Heart left ventricle (tissue), 13 donors: ENCODE results near the gene CFAP54.

Experiments used
- POLR2A ChIP-seq, 2 donors: fragments of 450-650 bp; IDR thresholded peaks; one replicate each; pipeline ENCODE4 v1.6.1; 2017; ENCODE audit warnings: antibody characterized with exemption in 2 of 2, mild to moderate bottlenecking in 2 of 2, moderate library complexity in 2 of 2
- TF ChIP-seq, protein P1 (sequence below), 12 donors: fragments of 200-600 bp; sonication (generic) in 4 of 12; IDR thresholded peaks; one replicate each; pipeline versions ENCODE4 v1.5.0 to v1.8.0; 2018 to 2022; ENCODE audit warnings: antibody characterized with exemption in 12 of 12, mild to moderate bottlenecking in 5 of 12
- donor health status: ischemic (EF 13 %, LVEDD 7.1; RV severe dilation, severe dysfunction).
- donor health status: DM: no; HTN: yes; CAD: no.
- donor health status: DM: no; HTN: no; CAD: no.
- donor health status: ischemic (EF 25% LVEDD 6.9; RV normal size, moderate dysfunction).
- donor health status: ischemic (EF 25% LVEDD 5.7; RV mildly dilated, moderate dysfunction).
- donor health status: ischemic (EF 35%, LVEDD 5.7; RV mildly dilated, moderate dysfunction).
- donor health status: nonischemic (EF 11% LVEDD 7.7; RV severe dilation, severe dysfunction).
- donor health status: DM: yes; HTN: yes; CAD: no.
- donor health status: PGD.
- donor health status: ischemic (EF 29% LVEDD 5.4; RV normal size, mild dysfunction).
- donor health status: nonischemic (EF 23%, LVEDD 6.1; RV moderate dilation, normal function).

DNA sequence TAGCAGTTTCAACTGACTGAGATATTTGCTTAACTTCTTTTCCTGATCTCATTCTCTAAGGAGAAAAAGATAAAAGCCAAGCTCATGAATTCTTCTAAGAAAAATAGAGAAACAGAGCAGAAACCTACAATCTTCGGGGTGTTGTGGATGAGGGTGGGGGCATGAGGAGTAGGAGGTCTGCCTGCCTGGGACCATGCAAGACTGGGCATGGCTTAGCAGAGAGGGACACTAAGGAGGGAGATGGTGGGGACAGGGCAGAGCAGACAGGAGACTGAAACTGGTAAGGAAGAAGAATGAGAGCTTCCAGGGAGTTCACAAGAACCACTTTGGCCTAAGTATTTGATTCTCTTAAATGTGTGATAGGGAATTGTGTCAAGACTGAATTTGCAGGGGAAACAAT is 188.0 kb downstream of the CFAP54 start:
- TF ChIP-seq POLR2A (IDR thresholded peaks at IDR 0.05): no peak
- TF ChIP-seq, protein P1, sequence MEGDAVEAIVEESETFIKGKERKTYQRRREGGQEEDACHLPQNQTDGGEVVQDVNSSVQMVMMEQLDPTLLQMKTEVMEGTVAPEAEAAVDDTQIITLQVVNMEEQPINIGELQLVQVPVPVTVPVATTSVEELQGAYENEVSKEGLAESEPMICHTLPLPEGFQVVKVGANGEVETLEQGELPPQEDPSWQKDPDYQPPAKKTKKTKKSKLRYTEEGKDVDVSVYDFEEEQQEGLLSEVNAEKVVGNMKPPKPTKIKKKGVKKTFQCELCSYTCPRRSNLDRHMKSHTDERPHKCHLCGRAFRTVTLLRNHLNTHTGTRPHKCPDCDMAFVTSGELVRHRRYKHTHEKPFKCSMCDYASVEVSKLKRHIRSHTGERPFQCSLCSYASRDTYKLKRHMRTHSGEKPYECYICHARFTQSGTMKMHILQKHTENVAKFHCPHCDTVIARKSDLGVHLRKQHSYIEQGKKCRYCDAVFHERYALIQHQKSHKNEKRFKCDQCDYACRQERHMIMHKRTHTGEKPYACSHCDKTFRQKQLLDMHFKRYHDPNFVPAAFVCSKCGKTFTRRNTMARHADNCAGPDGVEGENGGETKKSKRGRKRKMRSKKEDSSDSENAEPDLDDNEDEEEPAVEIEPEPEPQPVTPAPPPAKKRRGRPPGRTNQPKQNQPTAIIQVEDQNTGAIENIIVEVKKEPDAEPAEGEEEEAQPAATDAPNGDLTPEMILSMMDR (IDR thresholded peaks at IDR 0.05): no peak
